ENCODE results near the gene CAPN1. TPM values are rescaled to one million over a fixed set of nuclear protein-coding genes. Genes with fewer than 3 reads are reported as not detected.

Gene CAPN1
- total and polyA plus RNA-seq, 2 donors (not counting 1 experiment from before 2014, with no cell fraction given), result 192 to 202 TPM

DNA sequence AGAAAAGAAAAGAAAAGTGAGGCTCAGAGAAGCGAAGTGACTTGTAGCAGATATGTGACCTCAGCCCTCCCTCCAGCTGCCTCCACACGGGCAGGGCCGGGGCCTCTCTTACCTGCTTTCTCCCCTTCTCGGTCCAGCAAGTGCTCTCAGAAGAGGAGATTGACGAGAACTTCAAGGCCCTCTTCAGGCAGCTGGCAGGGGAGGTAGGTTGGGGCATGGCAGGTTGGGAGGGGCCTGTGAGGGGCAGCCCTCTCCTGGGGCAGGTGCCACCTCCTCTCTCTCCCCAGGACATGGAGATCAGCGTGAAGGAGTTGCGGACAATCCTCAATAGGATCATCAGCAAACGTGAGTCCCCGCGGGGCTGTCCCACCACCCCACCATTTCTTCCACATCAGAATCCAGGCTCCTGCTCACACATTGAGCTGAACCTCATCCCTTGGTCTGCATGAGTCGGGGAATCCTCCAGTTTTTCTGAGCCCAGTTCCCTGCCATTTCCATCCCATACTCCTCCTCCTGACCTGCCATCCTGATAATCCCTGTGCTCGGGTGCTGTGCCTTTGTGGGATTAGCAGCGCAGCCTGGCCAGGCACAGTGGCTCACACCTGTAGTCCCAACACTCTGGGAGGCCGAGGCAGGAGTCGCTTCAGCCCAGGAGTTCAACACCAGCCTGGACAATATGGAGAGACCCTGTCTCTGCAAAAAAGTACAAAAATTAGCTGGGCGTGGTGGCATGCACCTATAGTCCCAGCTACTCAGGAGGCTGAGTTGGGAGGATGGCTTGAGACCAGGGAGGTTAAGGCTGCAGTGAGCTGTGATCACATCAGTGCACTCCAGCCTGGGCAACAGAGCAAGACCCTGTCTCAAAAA, 26.4 kb downstream of the CAPN1 start:
- 98% methylated on average over 15 of the region's 16 CpGs for WGBS (ENCODE audit: insufficient coverage)
- POLR2A ChIA-PET, result no interaction called here

More for the DNA sequence above, 26.4 kb downstream of the CAPN1 start:
- Mint-ChIP-seq H3K27me3 (no peaks in the 10 kb centered on the region), H3K27ac (no peak overlapping the region), H3K4me3 (no peak overlapping the region), H3K9me3 (ENCODE audit: insufficient read depth) (no peaks in the 10 kb centered on the region), H3K4me1 (no peaks in the 10 kb centered on the region)
- ATAC-seq (ENCODE audit: low read depth), result no peak
- Histone ChIP-seq H3K4me2 (replicated peaks; ENCODE audit: low read depth, low read length, poor library complexity, severe bottlenecking) (no peak overlapping the region), H3K27ac (ENCODE audit: low read length in 2 of 2) (no peak overlapping the region), H3K27me3 (replicated peaks in 1 of 4; ENCODE audit: control extremely low read depth in 1 of 4, control insufficient read depth in 3 of 4, insufficient read depth in 4 of 4, low read length in 3 of 4) (no peaks in the 10 kb centered on the region), H3K36me3 (replicated peaks in 1 of 2; ENCODE audit: control extremely low read depth in 1 of 2, control insufficient read depth in 1 of 2, extremely low read depth in 1 of 2, insufficient read depth in 2 of 2, low read length in 1 of 2) (peaks cover 3 to 82% of the 10 kb centered on the region in 2 experiments), H4K20me1 (ENCODE audit: control insufficient read depth, insufficient read depth, low read length, poor library complexity, severe bottlenecking) (peaks cover 21% of the 10 kb centered on the region), H3K9me3 (ENCODE audit: control extremely low read depth in 1 of 3, control insufficient read depth in 2 of 3, insufficient read depth in 1 of 3, low read length in 2 of 3) (no peaks in the 10 kb centered on the region), H3K4me1 (ENCODE audit: control insufficient read depth in 2 of 2, insufficient read depth in 2 of 2, low read length in 2 of 2) (no peaks in the 10 kb centered on the region), H3K4me3 (ENCODE audit: control extremely low read depth in 1 of 5, extremely low read depth in 1 of 5, insufficient read depth in 1 of 5, low read depth in 2 of 5, low read length in 4 of 5) (no peak overlapping the region), H2AFZ (ENCODE audit: insufficient read depth, low read depth, low read length, poor library complexity, severe bottlenecking) (no peak overlapping the region), H3K9ac (ENCODE audit: low read length) (no peak overlapping the region), H3K79me2 (ENCODE audit: control insufficient read depth, insufficient read depth, low read length) (peaks cover 17% of the 10 kb centered on the region)
- intact Hi-C loops (cut with micrococcal nuclease), result no loop called here
- TF ChIP-seq, protein P1, sequence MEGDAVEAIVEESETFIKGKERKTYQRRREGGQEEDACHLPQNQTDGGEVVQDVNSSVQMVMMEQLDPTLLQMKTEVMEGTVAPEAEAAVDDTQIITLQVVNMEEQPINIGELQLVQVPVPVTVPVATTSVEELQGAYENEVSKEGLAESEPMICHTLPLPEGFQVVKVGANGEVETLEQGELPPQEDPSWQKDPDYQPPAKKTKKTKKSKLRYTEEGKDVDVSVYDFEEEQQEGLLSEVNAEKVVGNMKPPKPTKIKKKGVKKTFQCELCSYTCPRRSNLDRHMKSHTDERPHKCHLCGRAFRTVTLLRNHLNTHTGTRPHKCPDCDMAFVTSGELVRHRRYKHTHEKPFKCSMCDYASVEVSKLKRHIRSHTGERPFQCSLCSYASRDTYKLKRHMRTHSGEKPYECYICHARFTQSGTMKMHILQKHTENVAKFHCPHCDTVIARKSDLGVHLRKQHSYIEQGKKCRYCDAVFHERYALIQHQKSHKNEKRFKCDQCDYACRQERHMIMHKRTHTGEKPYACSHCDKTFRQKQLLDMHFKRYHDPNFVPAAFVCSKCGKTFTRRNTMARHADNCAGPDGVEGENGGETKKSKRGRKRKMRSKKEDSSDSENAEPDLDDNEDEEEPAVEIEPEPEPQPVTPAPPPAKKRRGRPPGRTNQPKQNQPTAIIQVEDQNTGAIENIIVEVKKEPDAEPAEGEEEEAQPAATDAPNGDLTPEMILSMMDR (IDR thresholded peaks at IDR 0.05), result no peak
- no peak for TF ChIP-seq EZH2 (IDR thresholded peaks at IDR 0.05; ENCODE audit: borderline replicate concordance, insufficient read depth, low read depth, low read length, poor library complexity, severe bottlenecking)
- CTCF ChIA-PET, result no interaction called here
- no peak for DNase-seq
